Pancreas (tissue), 10 donors: ENCODE data around the gene MXRA5. TPM values are rescaled to one million over a fixed set of nuclear protein-coding genes. Genes with fewer than 3 reads are reported as not detected.
"Not testable (repeated sequence)": the region's sequence is repeated elsewhere in the genome, so short reads cannot be mapped to it uniquely, and the experiment has no call there.

Experiments
- ATAC-seq, 4 donors: fragments of 200-7000 bp; cut with Tn5 transposase; one replicate each; pipeline versions ENCODE4 v1.8.0 to v1.9.1; 2020; ENCODE audit warnings: mild to moderate bottlenecking in 4 of 4, moderate library complexity in 4 of 4
- DNase-seq, 6 donors: peaks; one replicate each; pipeline ENCODE4 v3.0.0-alpha.2; 2020
- FAIRE-seq: peaks from 2 replicates; lab custom pipeline; 2012; peaks lifted over from hg19 to GRCh38; lab: Jason Lieb, UNC
- H3K27ac ChIP-seq, 4 donors: fragments of 200-600 bp; sonication (generic); 1 replicate in 3 of 4; 2 replicates in 1 of 4; pipeline versions ENCODE4 v1.5.0 to v1.8.0; 2020
- H3K27me3 ChIP-seq, 4 donors: fragments of 200-600 bp; one replicate each; pipeline ENCODE4 v1.8.0; 2021
- H3K36me3 ChIP-seq, 3 donors: fragments of 200-600 bp; sonication (generic) in 1 of 3; one replicate each; pipeline versions ENCODE4 v1.5.0 to v1.8.0; 2020 to 2021
- H3K4me1 ChIP-seq, 3 donors: fragments of 200-600 bp; one replicate each; pipeline ENCODE4 v1.8.0; 2021
- H3K4me3 ChIP-seq, 4 donors: fragments of 200-600 bp; sonication (generic) in 2 of 4; one replicate each; pipeline versions ENCODE4 v1.5.0 to v1.8.0; 2020 to 2021
- H3K9me3 ChIP-seq, 4 donors: fragments of 200-600 bp; one replicate each; pipeline ENCODE4 v1.8.0; 2021
- WGBS, 2 donors: extraction: QIAGEN DNeasy Blood & Tissue Kit; methylation state at CpG; one replicate each; pipeline ENCODE4 v1.1.7; 2013; 5-methylcytosine and 5-hydroxymethylcytosine counted together
- intact Hi-C, 3 donors: fragments of 100-400 bp; cut with DNase I; formaldehyde crosslinking; loops; one replicate each; pipeline versions ENCODE4 v1.11.1 to v1.14.2; 2022
- polyA plus RNA-seq, 2 donors: library from polyadenylated mRNA; stranded (reverse); fragments of 200-250 nt; gene quantifications; one replicate each; pipeline ENCODE4 v1.2.3, GENCODE V29; 2013
- total RNA-seq, 6 donors: library from RNA; stranded (reverse); fragmentation: NEBNext Ultra II Directional in 4 of 6; extraction: Animal tissue kit (Norgen Biotek cat#: 25700) in 4 of 6; gene quantifications; one replicate each; pipeline versions ENCODE4 v1.2.1 to v1.2.4, GENCODE V29; 2021 to 2023
- TF ChIP-seq, protein P1 (sequence below), 4 donors: fragments of 200-600 bp; sonication (generic) in 3 of 4; IDR thresholded peaks; one replicate each; pipeline versions ENCODE4 v1.5.0 to v1.8.0; 2021; ENCODE audit warnings: antibody characterized with exemption in 4 of 4
- donor health status: healthy with polysubstance abuse.
- donor health status: DM: no; HTN: no; CAD: no; lungs with moderate emphysema.
- donor health status: DM: no; HTN: no; CAD: no.
- donor health status: control.
- donor health status: control.
- donor health status: Bipolar disorder and iron deficiency.
- donor health status: DM: yes; HTN: yes; CAD: no.
- donor health status: DM: no; HTN: no; CAD: no.
- donor health status: DM: no; HTN: no; CAD: no.
- donor health status: DM: yes; HTN: yes; CAD: no.

MXRA5 gene
- total and polyA plus RNA-seq, 8 donors, result 0.59 to 34.5 (median 3.9) TPM

GRCh38 chrX:3280706-3281105, 65.7 kb downstream of the MXRA5 start:
- no peak for DNase-seq
- intact Hi-C loops, result no loop called here
- TF ChIP-seq, protein P1, sequence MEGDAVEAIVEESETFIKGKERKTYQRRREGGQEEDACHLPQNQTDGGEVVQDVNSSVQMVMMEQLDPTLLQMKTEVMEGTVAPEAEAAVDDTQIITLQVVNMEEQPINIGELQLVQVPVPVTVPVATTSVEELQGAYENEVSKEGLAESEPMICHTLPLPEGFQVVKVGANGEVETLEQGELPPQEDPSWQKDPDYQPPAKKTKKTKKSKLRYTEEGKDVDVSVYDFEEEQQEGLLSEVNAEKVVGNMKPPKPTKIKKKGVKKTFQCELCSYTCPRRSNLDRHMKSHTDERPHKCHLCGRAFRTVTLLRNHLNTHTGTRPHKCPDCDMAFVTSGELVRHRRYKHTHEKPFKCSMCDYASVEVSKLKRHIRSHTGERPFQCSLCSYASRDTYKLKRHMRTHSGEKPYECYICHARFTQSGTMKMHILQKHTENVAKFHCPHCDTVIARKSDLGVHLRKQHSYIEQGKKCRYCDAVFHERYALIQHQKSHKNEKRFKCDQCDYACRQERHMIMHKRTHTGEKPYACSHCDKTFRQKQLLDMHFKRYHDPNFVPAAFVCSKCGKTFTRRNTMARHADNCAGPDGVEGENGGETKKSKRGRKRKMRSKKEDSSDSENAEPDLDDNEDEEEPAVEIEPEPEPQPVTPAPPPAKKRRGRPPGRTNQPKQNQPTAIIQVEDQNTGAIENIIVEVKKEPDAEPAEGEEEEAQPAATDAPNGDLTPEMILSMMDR (IDR thresholded peaks at IDR 0.05), result no peak
- no peak for FAIRE-seq
- no peaks in the 10 kb centered on the region for H3K36me3 ChIP-seq
- H3K27ac ChIP-seq, result no peak overlapping the region
- H3K4me3 ChIP-seq, result no peak overlapping the region
- no peak for ATAC-seq
- H3K4me1 ChIP-seq, result no peaks in the 10 kb centered on the region
- H3K9me3 ChIP-seq, result no peaks in the 10 kb centered on the region
- no peaks in the 10 kb centered on the region for H3K27me3 ChIP-seq
- WGBS, 2 donors, result 68 to 74% methylated on average over 1 of the region's 1 CpG

GRCh38 chrX:3273668-3274067, 72.8 kb downstream of the MXRA5 start:
- ATAC-seq, H3K27me3 ChIP-seq, H3K4me1 ChIP-seq, H3K9me3 ChIP-seq, FAIRE-seq, H3K36me3 ChIP-seq, H3K27ac ChIP-seq, intact Hi-C loops, H3K4me3 ChIP-seq, DNase-seq: not testable (repeated sequence)
- 93 to 94% methylated on average over 1 of the region's 1 CpG for WGBS, 2 donors

- Histone ChIP-seq H3K9me3 (no peaks in the 10 kb centered on the region), H3K36me3 (no peaks in the 10 kb centered on the region), H3K27ac (no peak overlapping the region), H3K4me1 (no peaks in the 10 kb centered on the region), H3K4me3 (no peak overlapping the region), H3K27me3 (no peaks in the 10 kb centered on the region)
- 51 to 58% methylated on average over 6 of the region's 6 CpGs for WGBS, 2 donors
- intact Hi-C loops, result no loop called here
- TF ChIP-seq, protein P1 (IDR thresholded peaks at IDR 0.05), result no peak
- no peak for FAIRE-seq
- peak in 1 of 4 donors; percentile 33 for ATAC-seq
- DNase-seq, result no peak
Measured at GRCh38 chrX:3271834-3272186, 74.6 kb downstream of the MXRA5 start.

DNA sequence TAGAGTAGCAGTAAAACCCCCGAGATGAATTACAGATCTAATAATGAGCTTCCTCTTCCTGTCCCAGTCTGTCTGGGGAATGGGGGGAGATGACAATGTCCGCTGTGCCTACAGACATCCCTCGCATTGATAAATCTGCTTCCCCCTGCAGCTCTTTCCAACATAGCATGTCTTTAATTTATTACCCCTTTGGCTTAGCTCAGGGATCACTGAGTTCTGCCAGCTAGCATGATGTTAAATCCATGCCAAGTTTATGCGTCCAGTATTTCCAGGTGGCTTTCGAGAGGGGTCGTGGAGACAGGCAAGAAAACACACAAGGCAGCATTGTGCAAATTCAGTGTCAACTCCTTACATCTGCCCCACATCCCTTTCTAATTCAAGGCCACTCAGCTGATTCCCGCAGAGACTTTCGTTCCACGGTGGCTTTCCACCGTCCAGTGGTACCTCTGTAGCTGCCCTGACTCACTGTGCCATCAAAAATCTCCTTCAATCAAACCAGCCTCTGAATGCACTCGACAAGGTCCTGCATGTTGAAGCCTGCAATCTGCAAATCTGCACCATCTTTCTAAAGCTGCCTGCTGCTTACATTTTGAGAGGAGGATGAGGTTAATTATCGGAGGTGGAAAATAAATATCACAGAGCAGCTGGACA, 75.1 kb downstream of the MXRA5 start:
- no peak for FAIRE-seq
- Histone ChIP-seq H3K27me3 (no peaks in the 10 kb centered on the region), H3K27ac (no peak overlapping the region), H3K9me3 (no peaks in the 10 kb centered on the region), H3K4me3 (no peak overlapping the region), H3K36me3 (no peaks in the 10 kb centered on the region), H3K4me1 (no peaks in the 10 kb centered on the region)
- ATAC-seq, result no peak
- 39 to 45% methylated on average over 12 of the region's 12 CpGs for WGBS, 2 donors
- TF ChIP-seq, protein P1 (IDR thresholded peaks at IDR 0.05), result no peak
- intact Hi-C loops, result no loop called here
- DNase-seq, result no peak

GRCh38 chrX:3268829-3269228, 77.6 kb downstream of the MXRA5 start:
- Histone ChIP-seq H3K9me3 (no peaks in the 10 kb centered on the region), H3K4me1 (no peaks in the 10 kb centered on the region), H3K4me3 (no peak overlapping the region), H3K36me3 (no peaks in the 10 kb centered on the region), H3K27me3 (no peaks in the 10 kb centered on the region), H3K27ac (no peak overlapping the region)
- 68 to 77% methylated on average over 3 of the region's 3 CpGs for WGBS, 2 donors
- TF ChIP-seq, protein P1 (IDR thresholded peaks at IDR 0.05), result no peak
- FAIRE-seq, result no peak
- intact Hi-C loops, result no loop called here
- ATAC-seq, result no peak
- DNase-seq, result no peak
